GM18526 (cell line): ENCODE results near the gene COPZ2.

ENCODE experiments used
- POLR2A ChIP-seq: IDR thresholded peaks from 3 replicates; pipeline ENCODE4 v1.6.1; 2011; ENCODE audit not compliant: insufficient read length; ENCODE audit errors: extremely low read depth

The COPZ2 gene

GRCh38 chr17:48037036-48037837 lies at the start of gene COPZ2:
TSS of gene COPZ2 (minus strand) at chr17:48037797. CDS start at chr17:48037777, 20 bp downstream.
- TF ChIP-seq POLR2A = no peak

- no peak for TF ChIP-seq POLR2A
Observed at GRCh38 chr17:48084932-48085331, 47.3 kb upstream of the COPZ2 start.

- TF ChIP-seq POLR2A = no peak
Observed at GRCh38 chr17:48081858-48082257, 44.3 kb upstream of the COPZ2 start.

GRCh38 chr17:48074322-48075081 lies 36.9 kb upstream of the COPZ2 start:
- no peak for TF ChIP-seq POLR2A

GRCh38 chr17:48071654-48072053 lies 34.1 kb upstream of the COPZ2 start:
- no peak for TF ChIP-seq POLR2A

GRCh38 chr17:48070195-48070594 lies 32.6 kb upstream of the COPZ2 start:
- no peak for TF ChIP-seq POLR2A

GRCh38 chr17:48068491-48068961 lies 30.9 kb upstream of the COPZ2 start:
- TF ChIP-seq POLR2A = no peak

GRCh38 chr17:48067245-48067644 lies 29.6 kb upstream of the COPZ2 start:
- no peak for TF ChIP-seq POLR2A

- no peak for TF ChIP-seq POLR2A
Observed at GRCh38 chr17:48066656-48067055, 29.1 kb upstream of the COPZ2 start.

GRCh38 chr17:48066192-48066591 lies 28.6 kb upstream of the COPZ2 start:
- TF ChIP-seq POLR2A = no peak

GRCh38 chr17:48064638-48065037 lies 27.0 kb upstream of the COPZ2 start:
- TF ChIP-seq POLR2A = no peak

- TF ChIP-seq POLR2A = no peak
Observed at GRCh38 chr17:48062273-48062672, 24.7 kb upstream of the COPZ2 start.

GRCh38 chr17:48060249-48060648 lies 22.7 kb upstream of the COPZ2 start:
- no peak for TF ChIP-seq POLR2A

- TF ChIP-seq POLR2A = no peak
Observed at GRCh38 chr17:48059125-48059668, 21.6 kb upstream of the COPZ2 start.

- TF ChIP-seq POLR2A = no peak
Observed at GRCh38 chr17:48058393-48059124, 21.0 kb upstream of the COPZ2 start.
